ENCODE results near the gene BPIFB6. TPM values are rescaled to one million over a fixed set of nuclear protein-coding genes. Genes with fewer than 3 reads are reported as not detected.

BPIFB6 gene
- total and polyA plus RNA-seq, 3 experiments from 2014 or later = not detected

GRCh38 chr20:33005908-33006775, 25.3 kb upstream of the BPIFB6 start:
- Histone ChIP-seq H3K27me3 (ENCODE audit: insufficient read depth, low read length, poor library complexity, severe bottlenecking) (no peaks in the 10 kb centered on the region), H3K36me3 (ENCODE audit: insufficient read depth, low read length) (no peaks in the 10 kb centered on the region), H3K9me3 (ENCODE audit: low read length) (no peaks in the 10 kb centered on the region), H3K27ac (ENCODE audit: low read depth, low read length) (no peak overlapping the region), H3K4me3 (ENCODE audit: low read length) (no peak overlapping the region), H3K4me1 (ENCODE audit: insufficient read depth, low read length) (peaks cover 11% of the 10 kb centered on the region)
- H3K4me3 Mint-ChIP-seq = no peak overlapping the region
- peaks cover 0 to 2% (median 0%) of the 10 kb centered on the region in 3 donors for H3K36me3 Mint-ChIP-seq
- H3K27ac Mint-ChIP-seq = peak overlapping the region in 1 of 8 donors; percentile 75
- H3K27me3 Mint-ChIP-seq = peaks cover 0 to 3% of the 10 kb centered on the region in 2 donors
- ChIA-PET POLR2A (no interaction called here), CTCF (interaction anchor here (1.8 to 2.3 kb wide), 3 partner anchors 61 to 104 kb away, joined by 5 to 11 read pairs (median 10); no protein-coding TSS in a partner anchor)
- peaks cover 0 to 3% (median 0%) of the 10 kb centered on the region in 5 donors for H3K9me3 Mint-ChIP-seq
- peaks cover 3 to 14% (median 10%) of the 10 kb centered on the region in 3 donors for H3K4me1 Mint-ChIP-seq
- DNase-seq = peak in 1 of 5 donors; percentile 7

DNA sequence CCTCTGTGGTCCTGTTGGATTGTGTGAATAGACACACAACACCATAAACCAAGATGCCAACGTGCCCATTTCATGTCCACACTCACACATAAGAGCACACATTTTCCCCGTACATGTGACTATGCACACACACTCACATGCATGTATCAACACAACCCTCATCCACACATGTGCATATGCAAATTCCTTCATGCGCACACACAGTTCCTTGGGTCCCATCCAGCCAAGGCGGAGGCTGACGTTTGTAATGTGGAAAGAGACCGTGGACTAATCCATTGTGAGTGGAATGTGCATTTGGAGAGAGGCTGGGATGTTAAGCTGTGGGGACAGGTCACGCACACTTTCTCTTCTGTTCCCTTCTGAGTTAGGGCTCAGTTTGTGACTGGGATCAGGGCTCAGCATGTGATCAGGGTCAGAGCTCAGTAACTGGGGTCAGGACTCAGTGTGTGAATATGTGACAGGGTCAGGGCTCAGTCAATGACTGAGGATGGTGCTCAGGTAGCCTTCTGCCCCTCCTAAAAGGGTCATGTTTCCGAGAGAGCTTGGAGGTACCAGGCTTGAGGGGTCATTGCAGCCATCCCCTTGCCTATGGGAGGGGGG, 24.6 kb upstream of the BPIFB6 start:
- H3K4me3 Mint-ChIP-seq = no peak overlapping the region
- H3K27me3 Mint-ChIP-seq = peaks cover 0 to 3% of the 10 kb centered on the region in 2 donors
- H3K9me3 Mint-ChIP-seq = peaks cover 0 to 3% (median 0%) of the 10 kb centered on the region in 5 donors
- no peak overlapping the region for H3K27ac ChIP-seq (ENCODE audit: low read depth, low read length)
- H3K4me1 Mint-ChIP-seq = peaks cover 2 to 12% (median 8%) of the 10 kb centered on the region in 3 donors
- peak overlapping the region in 1 of 8 donors; percentile 5 for H3K27ac Mint-ChIP-seq
- H3K4me3 ChIP-seq (ENCODE audit: low read length) = no peak overlapping the region
- H3K4me1 ChIP-seq (ENCODE audit: insufficient read depth, low read length) = peaks cover 11% of the 10 kb centered on the region
- DNase-seq = peak in 1 of 5 donors; percentile 17
- no peaks in the 10 kb centered on the region for H3K9me3 ChIP-seq (ENCODE audit: low read length)
- CTCF ChIA-PET = no interaction called here
- POLR2A ChIA-PET = no interaction called here
- no peaks in the 10 kb centered on the region for H3K36me3 ChIP-seq (ENCODE audit: insufficient read depth, low read length)
- peaks cover 0 to 2% (median 0%) of the 10 kb centered on the region in 3 donors for H3K36me3 Mint-ChIP-seq
- no peaks in the 10 kb centered on the region for H3K27me3 ChIP-seq (ENCODE audit: insufficient read depth, low read length, poor library complexity, severe bottlenecking)

GRCh38 chr20:33007376-33008335, 23.8 kb upstream of the BPIFB6 start, which contains the start of gene BPIFB2:
Gene BPIFB2 (plus strand): TSS chr20:33007704. CDS start chr20:33008575, 871 bp downstream.
- no peaks in the 10 kb centered on the region for H3K27me3 ChIP-seq (ENCODE audit: insufficient read depth, low read length, poor library complexity, severe bottlenecking)
- ChIA-PET POLR2A (no interaction called here), CTCF (no interaction called here)
- H3K27ac Mint-ChIP-seq = peak within 1 kb of the TSS in 1 of 8 donors; percentile 5
- H3K36me3 Mint-ChIP-seq = peaks cover 0 to 2% (median 0%) of the 10 kb centered on the region in 3 donors
- peaks cover 0 to 7% (median 5%) of the 10 kb centered on the region in 3 donors for H3K4me1 Mint-ChIP-seq
- no peak within 1 kb of the TSS for H3K27ac ChIP-seq (ENCODE audit: low read depth, low read length)
- peaks cover 0 to 3% (median 0%) of the 10 kb centered on the region in 5 donors for H3K9me3 Mint-ChIP-seq
- H3K4me1 ChIP-seq (ENCODE audit: insufficient read depth, low read length) = peaks cover 11% of the 10 kb centered on the region
- DNase-seq = no peak
- H3K27me3 Mint-ChIP-seq = peaks cover 0 to 3% of the 10 kb centered on the region in 2 donors
- H3K4me3 ChIP-seq (ENCODE audit: low read length) = no peak within 1 kb of the TSS
- no peak within 1 kb of the TSS for H3K4me3 Mint-ChIP-seq
- no peaks in the 10 kb centered on the region for H3K36me3 ChIP-seq (ENCODE audit: insufficient read depth, low read length)
- no peaks in the 10 kb centered on the region for H3K9me3 ChIP-seq (ENCODE audit: low read length)

DNA sequence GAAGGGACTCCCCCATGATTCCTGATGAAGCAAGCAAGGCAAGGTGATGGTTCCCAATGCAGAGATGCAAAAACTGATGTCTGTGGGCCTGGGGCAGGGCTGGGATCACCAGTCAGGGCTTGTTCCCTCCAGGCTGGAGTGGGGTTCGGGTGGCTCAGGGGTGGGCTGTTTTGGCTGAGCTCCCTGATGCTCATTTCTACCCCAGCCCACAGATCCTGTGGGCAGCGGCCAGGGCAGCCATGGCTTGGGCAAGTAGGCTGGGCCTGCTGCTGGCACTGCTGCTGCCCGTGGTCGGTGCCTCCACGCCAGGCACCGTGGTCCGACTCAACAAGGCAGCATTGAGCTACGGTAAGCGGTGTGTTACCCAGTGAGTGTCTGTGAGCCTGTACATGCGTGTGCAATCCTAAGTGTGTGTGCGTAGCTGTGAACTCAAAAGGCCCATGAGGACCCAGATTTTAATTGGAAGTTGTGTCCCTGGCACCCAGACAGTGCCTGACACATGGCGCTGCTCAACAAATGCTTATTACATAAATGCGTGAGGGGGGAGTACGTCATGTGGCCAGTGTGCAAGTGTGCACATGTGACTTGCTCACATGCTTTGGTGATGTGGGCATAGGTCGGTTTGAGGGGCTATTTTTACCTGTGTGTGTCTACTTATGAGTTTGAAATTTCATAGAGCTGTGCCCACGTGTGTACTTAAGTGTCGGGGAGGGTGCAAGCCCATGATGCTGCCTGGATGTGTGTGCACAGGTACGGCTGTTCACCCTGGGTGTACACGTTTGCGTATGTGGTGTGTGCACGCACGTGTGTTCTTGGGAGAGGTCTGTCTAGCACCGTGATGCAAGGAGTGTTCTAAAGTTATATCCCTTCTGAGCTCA, 22.9 kb upstream of the BPIFB6 start:
- Histone ChIP-seq H3K9me3 (ENCODE audit: low read length) (no peaks in the 10 kb centered on the region), H3K4me1 (ENCODE audit: insufficient read depth, low read length) (peaks cover 11% of the 10 kb centered on the region), H3K36me3 (ENCODE audit: insufficient read depth, low read length) (no peaks in the 10 kb centered on the region), H3K27ac (ENCODE audit: low read depth, low read length) (no peak overlapping the region), H3K4me3 (ENCODE audit: low read length) (no peak overlapping the region), H3K27me3 (ENCODE audit: insufficient read depth, low read length, poor library complexity, severe bottlenecking) (no peaks in the 10 kb centered on the region)
- POLR2A ChIA-PET = no interaction called here
- peaks cover 0 to 2% (median 0%) of the 10 kb centered on the region in 3 donors for H3K36me3 Mint-ChIP-seq
- DNase-seq = no peak
- peak overlapping the region in 1 of 8 donors; percentile 42 for H3K27ac Mint-ChIP-seq
- H3K9me3 Mint-ChIP-seq = peaks cover 0 to 3% (median 0%) of the 10 kb centered on the region in 5 donors
- CTCF ChIA-PET = no interaction called here
- H3K27me3 Mint-ChIP-seq = peaks cover 0 to 3% of the 10 kb centered on the region in 2 donors
- no peak overlapping the region for H3K4me3 Mint-ChIP-seq
- peaks cover 0 to 7% (median 5%) of the 10 kb centered on the region in 3 donors for H3K4me1 Mint-ChIP-seq

DNA sequence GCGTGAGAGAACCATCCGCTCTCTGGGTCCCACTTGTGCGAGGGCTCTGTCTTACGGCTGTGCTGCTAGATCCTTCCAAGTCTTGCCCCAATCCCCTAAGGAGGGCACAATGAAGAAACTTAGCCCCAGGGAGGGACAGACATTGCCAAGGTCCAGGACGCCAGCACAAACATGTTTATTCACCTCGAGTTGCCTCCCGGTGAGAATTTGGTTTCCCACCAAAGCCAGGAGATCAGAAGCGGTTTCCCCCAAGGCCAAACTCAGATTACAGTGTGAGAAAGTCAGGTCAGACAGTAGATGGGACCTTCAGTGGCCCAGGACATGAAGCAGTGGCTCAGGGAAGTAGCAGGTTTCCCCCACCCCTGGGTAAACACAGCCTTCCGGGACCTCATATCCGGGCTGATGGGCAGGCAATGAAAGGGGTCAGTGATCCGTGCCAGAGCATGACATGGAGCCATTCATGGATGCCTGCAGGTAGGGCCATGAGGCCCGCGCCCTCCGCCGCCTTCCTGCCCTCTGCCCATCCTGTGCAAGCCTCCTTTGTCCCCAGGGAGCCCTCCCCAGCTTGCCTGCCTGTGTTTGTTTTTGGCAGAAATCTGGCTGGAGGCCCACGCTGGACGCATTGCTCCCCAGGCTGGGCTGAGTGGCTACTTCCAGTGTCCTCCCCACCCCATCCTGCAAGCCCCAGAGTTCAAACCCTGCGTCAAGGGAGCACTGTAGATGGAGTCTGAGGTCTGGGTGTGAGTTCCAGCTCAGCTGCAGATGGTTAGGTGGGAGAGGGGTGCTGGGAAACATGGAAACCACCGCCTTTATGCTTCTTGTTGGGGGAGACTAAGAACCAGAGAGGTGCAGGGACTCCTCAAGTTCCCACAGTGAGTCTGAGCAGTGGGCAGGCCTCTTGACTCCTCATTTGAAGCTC, 22.0 kb upstream of the BPIFB6 start:
- ChIA-PET POLR2A (no interaction called here), CTCF (no interaction called here)

DNA sequence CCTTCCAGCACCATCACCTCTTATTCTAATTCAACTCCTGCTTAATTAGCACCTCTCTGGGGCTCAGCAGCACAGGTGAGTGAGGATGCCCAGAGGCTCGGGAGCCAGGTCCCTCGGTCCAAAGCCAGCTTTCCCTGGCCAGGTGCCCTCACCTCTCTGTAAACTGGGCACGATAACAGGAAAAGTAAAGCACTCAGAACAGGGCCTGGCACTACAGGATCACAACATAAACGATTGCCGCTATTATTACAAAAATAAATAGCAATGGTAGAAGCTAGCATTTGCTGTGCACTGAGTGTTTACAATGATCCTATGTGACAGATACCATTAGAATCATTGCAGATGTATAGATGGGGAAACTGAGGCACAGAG, 21.3 kb upstream of the BPIFB6 start:
- Histone ChIP-seq H3K4me3 (ENCODE audit: low read length) (no peak overlapping the region), H3K27ac (ENCODE audit: low read depth, low read length) (no peak overlapping the region), H3K9me3 (ENCODE audit: low read length) (no peaks in the 10 kb centered on the region), H3K4me1 (ENCODE audit: insufficient read depth, low read length) (no peaks in the 10 kb centered on the region), H3K36me3 (ENCODE audit: insufficient read depth, low read length) (no peaks in the 10 kb centered on the region), H3K27me3 (ENCODE audit: insufficient read depth, low read length, poor library complexity, severe bottlenecking) (no peaks in the 10 kb centered on the region)
- ChIA-PET CTCF (no interaction called here), POLR2A (no interaction called here)
- Mint-ChIP-seq H3K27me3 (peaks cover 0 to 3% of the 10 kb centered on the region in 2 donors), H3K4me1 (peaks cover 0 to 4% (median 3%) of the 10 kb centered on the region in 3 donors), H3K36me3 (peaks cover 0 to 2% (median 0%) of the 10 kb centered on the region in 3 donors), H3K27ac (peak overlapping the region in 1 of 8 donors; percentile 66), H3K4me3 (no peak overlapping the region), H3K9me3 (peaks cover 0 to 3% (median 0%) of the 10 kb centered on the region in 5 donors)
- DNase-seq = no peak

More for the DNA sequence above, 22.0 kb upstream of the BPIFB6 start:
- no peak overlapping the region for H3K27ac ChIP-seq (ENCODE audit: low read depth, low read length)
- H3K27me3 Mint-ChIP-seq = peaks cover 0 to 3% of the 10 kb centered on the region in 2 donors
- H3K4me3 ChIP-seq (ENCODE audit: low read length) = no peak overlapping the region
- peak in 1 of 5 donors; percentile 26 for DNase-seq
- H3K36me3 ChIP-seq (ENCODE audit: insufficient read depth, low read length) = no peaks in the 10 kb centered on the region
- H3K4me3 Mint-ChIP-seq = no peak overlapping the region
- peaks cover 5% of the 10 kb centered on the region for H3K4me1 ChIP-seq (ENCODE audit: insufficient read depth, low read length)
- no peaks in the 10 kb centered on the region for H3K9me3 ChIP-seq (ENCODE audit: low read length)
- peak overlapping the region in 2 of 8 donors; percentile 42 to 72 for H3K27ac Mint-ChIP-seq
- no peaks in the 10 kb centered on the region for H3K27me3 ChIP-seq (ENCODE audit: insufficient read depth, low read length, poor library complexity, severe bottlenecking)
- peaks cover 0 to 3% (median 0%) of the 10 kb centered on the region in 5 donors for H3K9me3 Mint-ChIP-seq
- peaks cover 0 to 2% (median 0%) of the 10 kb centered on the region in 3 donors for H3K36me3 Mint-ChIP-seq
- peaks cover 0 to 7% (median 5%) of the 10 kb centered on the region in 3 donors for H3K4me1 Mint-ChIP-seq
